ENCODE data around the gene GRM1.

GRCh38 chr6:146209942-146210341 is 181.1 kb downstream of the GRM1 start:
- no peak for TF ChIP-seq CTCF (IDR thresholded peaks at IDR 0.05)
- TF ChIP-seq POLR2A (IDR thresholded peaks at IDR 0.05) = no peak
